Measurements from ENCODE around the gene M1AP. TPM values are rescaled to one million over a fixed set of nuclear protein-coding genes. Genes with fewer than 3 reads are reported as not detected.

Gene M1AP
- total RNA-seq, 1 donor from 2014 or later, result 4.9 TPM

DNA sequence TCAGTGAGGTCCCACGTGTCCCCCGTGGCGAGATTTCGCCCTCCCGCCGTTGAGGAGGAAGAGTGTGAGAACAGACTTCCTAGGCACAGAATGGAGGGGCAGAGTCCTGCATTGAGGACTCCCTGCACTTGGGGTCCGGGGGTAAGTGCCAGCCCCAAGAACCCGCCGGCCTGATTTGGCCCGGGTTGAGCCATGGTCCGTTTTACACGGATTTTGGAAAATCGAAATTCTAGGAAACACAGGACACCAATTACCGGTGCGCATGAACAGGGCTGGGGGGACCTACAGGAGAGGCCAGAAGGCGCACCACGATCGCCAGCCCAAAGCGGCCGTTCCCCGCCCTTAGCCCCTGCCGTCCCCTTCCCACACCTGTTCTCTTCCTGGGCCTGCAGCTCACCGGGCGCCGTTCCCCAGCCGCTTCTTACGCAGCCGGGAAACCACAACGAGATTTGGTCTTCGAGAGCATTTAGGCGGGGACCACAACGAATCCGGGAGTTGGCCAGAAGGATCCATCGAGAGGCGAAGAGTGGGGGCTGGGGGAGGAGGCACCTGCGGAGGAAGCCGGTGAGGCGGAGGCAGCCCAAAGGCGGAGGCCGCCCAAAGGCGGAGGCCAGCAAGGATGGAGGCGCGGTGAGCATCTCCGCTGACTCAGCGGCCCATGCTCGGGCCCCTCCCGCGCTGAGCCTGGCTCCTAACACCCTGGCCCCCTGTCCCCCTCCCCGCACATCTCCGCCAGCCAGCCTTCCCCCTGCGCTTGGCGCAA, 134.3 kb downstream of the M1AP start:
- Histone ChIP-seq H3K4me1 (peaks cover 30% of the 10 kb centered on the region), H3K27me3 (peaks cover 41% of the 10 kb centered on the region), H3K9me3 (no peaks in the 10 kb centered on the region), H3K36me3 (no peaks in the 10 kb centered on the region), H3K4me3 (no peak overlapping the region), H3K27ac (no peak overlapping the region)
- DNase-seq (ENCODE audit: extremely low spot score in 2 of 2), result no peak
- TF ChIP-seq POLR2A (IDR thresholded peaks at IDR 0.05) (no peak), POLR2AphosphoS5 (IDR thresholded peaks at IDR 0.05; ENCODE audit: insufficient read depth in 1 of 2, low read depth in 1 of 2) (peak in 1 of 2 donors; percentile 74)
- TF ChIP-seq, protein P1, sequence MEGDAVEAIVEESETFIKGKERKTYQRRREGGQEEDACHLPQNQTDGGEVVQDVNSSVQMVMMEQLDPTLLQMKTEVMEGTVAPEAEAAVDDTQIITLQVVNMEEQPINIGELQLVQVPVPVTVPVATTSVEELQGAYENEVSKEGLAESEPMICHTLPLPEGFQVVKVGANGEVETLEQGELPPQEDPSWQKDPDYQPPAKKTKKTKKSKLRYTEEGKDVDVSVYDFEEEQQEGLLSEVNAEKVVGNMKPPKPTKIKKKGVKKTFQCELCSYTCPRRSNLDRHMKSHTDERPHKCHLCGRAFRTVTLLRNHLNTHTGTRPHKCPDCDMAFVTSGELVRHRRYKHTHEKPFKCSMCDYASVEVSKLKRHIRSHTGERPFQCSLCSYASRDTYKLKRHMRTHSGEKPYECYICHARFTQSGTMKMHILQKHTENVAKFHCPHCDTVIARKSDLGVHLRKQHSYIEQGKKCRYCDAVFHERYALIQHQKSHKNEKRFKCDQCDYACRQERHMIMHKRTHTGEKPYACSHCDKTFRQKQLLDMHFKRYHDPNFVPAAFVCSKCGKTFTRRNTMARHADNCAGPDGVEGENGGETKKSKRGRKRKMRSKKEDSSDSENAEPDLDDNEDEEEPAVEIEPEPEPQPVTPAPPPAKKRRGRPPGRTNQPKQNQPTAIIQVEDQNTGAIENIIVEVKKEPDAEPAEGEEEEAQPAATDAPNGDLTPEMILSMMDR (IDR thresholded peaks at IDR 0.05), result no peak
- intact Hi-C loops (cut with DNase I), result no loop called here

DNA sequence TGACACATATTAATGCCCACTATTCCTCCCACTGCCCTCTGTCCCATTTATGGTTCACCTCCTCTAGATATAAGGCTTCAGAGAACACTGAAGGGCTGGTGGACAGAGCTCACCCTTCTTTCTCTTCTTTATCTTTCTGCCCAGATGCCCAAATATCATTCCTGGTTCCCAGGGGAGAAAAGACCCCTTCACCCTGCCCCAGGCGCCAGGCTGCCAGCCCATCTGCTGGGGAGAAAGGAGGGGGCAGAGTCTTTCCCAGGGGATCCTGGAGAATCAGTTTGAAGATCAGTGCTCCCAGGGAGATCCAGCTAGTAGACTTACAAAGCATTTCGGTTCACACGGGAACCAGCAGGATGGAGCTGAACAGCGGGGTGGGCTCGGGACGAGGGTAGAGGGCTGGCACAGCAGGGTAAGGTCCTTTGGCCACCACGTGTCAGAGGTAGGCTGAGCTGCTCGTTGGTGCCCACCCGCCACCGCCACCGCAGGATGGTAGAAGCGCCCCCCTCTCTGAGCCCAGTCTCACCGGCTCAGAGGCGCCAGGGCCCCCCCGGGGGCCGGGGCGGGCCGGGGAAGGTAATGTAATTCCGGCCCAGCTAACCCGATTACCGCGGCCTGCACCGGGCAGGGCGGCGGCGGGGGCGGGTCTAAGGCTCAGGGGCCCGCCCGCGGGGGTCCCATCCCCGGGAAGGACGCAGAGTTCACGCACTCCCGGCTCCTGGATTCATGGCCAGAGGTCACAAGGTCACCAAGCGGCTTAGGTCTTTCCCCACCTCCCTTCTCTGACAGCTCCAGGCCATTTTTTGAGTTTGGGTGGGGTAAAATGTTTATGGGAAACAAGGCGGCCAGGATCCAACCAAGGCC, 135.2 kb downstream of the M1AP start:
- Histone ChIP-seq H3K9me3 (no peaks in the 10 kb centered on the region), H3K36me3 (no peaks in the 10 kb centered on the region), H3K4me1 (peaks cover 36% of the 10 kb centered on the region), H3K27ac (no peak overlapping the region), H3K4me3 (no peak overlapping the region), H3K27me3 (peaks cover 41% of the 10 kb centered on the region)
- TF ChIP-seq POLR2AphosphoS5 (IDR thresholded peaks at IDR 0.05; ENCODE audit: insufficient read depth in 1 of 2, low read depth in 1 of 2), result no peak
- no peak for TF ChIP-seq POLR2A (IDR thresholded peaks at IDR 0.05)
- TF ChIP-seq, protein P1 (IDR thresholded peaks at IDR 0.05), result no peak
- intact Hi-C loops (cut with DNase I), result no loop called here
- DNase-seq (ENCODE audit: extremely low spot score in 2 of 2), result no peak

DNA sequence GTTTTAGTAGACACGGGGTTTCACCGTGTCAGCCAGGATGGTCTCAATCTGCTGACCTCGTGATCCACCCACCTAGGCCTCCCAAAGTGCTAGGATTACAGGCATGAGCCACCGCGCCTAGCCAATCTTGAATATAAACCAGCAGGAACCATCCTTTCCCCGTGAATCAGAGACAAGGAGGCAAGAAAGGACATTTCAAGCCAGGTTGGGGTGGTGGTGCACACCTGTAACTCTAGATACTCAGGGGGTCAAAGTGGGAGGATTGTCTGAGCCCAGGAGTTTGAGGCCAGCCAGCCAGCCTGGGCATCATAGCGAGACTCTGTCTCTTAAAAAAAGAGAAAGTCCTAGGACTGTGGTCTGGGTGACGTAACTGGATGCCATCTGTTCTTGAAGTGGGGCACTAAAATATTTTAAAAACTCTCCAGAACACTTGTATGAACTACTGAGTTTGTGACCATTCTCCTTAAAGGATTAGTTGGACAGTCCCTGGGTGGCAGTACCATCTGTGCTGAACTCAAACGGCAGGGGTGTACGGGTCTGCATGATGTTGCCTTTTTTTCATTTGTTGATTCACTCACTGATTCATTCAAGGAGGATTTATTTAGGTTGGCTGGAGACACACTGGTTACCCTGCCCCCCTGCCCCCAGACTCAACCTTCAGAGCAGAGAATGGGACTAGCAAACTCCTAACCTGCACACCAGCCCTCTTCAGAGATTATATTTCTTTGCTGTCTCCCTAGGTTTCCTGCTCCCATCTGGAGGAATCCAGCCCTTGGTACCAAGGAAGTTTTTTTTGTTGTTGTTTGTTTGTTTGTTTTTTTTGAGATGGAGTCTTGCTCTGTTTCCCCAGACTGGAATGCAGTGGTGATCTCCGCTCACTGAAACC, 136.8 kb downstream of the M1AP start:
- no peak overlapping the region for H3K27ac ChIP-seq
- DNase-seq (ENCODE audit: extremely low spot score in 2 of 2), result no peak
- peaks cover 42% of the 10 kb centered on the region for H3K4me1 ChIP-seq
- H3K9me3 ChIP-seq, result no peaks in the 10 kb centered on the region
- intact Hi-C loops (cut with DNase I), result no loop called here
- TF ChIP-seq POLR2A (IDR thresholded peaks at IDR 0.05), result no peak
- TF ChIP-seq POLR2AphosphoS5 (IDR thresholded peaks at IDR 0.05; ENCODE audit: insufficient read depth in 1 of 2, low read depth in 1 of 2), result no peak
- TF ChIP-seq, protein P1 (IDR thresholded peaks at IDR 0.05), result no peak
- peaks cover 41% of the 10 kb centered on the region for H3K27me3 ChIP-seq
- peaks cover 0 to 3% of the 10 kb centered on the region in 2 donors for H3K36me3 ChIP-seq
- H3K4me3 ChIP-seq, result no peak overlapping the region

DNA sequence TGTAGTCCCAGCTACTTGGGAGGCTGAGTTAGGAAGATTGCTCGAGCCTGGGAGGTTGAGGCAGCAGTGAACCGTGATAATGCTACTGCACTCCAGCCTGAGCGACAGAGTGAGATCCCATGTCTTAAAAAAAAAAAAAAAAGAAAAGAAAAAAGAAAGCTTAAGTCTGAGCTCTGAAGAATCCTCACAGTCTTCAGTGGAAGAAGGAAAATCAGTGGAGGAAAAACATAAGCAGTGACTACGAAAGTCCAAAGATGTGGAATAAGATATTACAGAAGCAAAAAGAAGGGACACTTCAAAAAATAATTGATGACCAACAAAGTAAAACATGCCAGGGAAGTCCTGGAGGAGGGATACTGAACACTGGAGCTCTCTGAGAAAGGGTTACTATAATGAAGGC, 137.9 kb downstream of the M1AP start:
- H3K36me3 ChIP-seq, result peaks cover 0 to 12% of the 10 kb centered on the region in 2 donors
- no peaks in the 10 kb centered on the region for H3K9me3 ChIP-seq
- H3K27me3 ChIP-seq, result peaks cover 30% of the 10 kb centered on the region
- no peak for TF ChIP-seq POLR2AphosphoS5 (IDR thresholded peaks at IDR 0.05; ENCODE audit: insufficient read depth in 1 of 2, low read depth in 1 of 2)
- TF ChIP-seq, protein P1 (IDR thresholded peaks at IDR 0.05), result no peak
- TF ChIP-seq POLR2A (IDR thresholded peaks at IDR 0.05), result no peak
- intact Hi-C loops (cut with DNase I), result no loop called here
- H3K4me1 ChIP-seq, result peaks cover 43% of the 10 kb centered on the region
- no peak overlapping the region for H3K27ac ChIP-seq
- H3K4me3 ChIP-seq, result no peak overlapping the region
- DNase-seq (ENCODE audit: extremely low spot score in 2 of 2), result no peak
